ENCODE results near the gene KIF3C. TPM values are rescaled to one million over a fixed set of nuclear protein-coding genes. Genes with fewer than 3 reads are reported as not detected.
A peak's percentile ranks its signal among the peaks of the same experiment; 100 is the strongest.
"Not testable (repeated sequence)": the region's sequence is repeated elsewhere in the genome, so short reads cannot be mapped to it uniquely, and the experiment has no call there.

The KIF3C gene
- 9.0 and 9.3 TPM in 2 replicates for total RNA-seq (2014; rRNA removed)
- polyA plus RNA-seq (2012): 17.3 TPM

- peak; percentile 51 for DNase-seq (ENCODE audit: low read depth)
These were observed at the start of gene KIF3C for GRCh38 chr2:25982273-25982967. KIF3C (minus strand) TSS chr2:25982497; CDS start chr2:25981917, 580 bp downstream.

GRCh38 chr2:26028083-26028482 is 45.8 kb upstream of the KIF3C start:
- DNase-seq (ENCODE audit: low read depth): not testable (repeated sequence)

- no peak for DNase-seq (ENCODE audit: low read depth)
These were observed 43.2 kb upstream of the KIF3C start for GRCh38 chr2:26025509-26025908.

GRCh38 chr2:26024260-26024659 is 42.0 kb upstream of the KIF3C start:
- no peak for DNase-seq (ENCODE audit: low read depth)

- DNase-seq (ENCODE audit: low read depth): no peak
These were observed 37.9 kb upstream of the KIF3C start for GRCh38 chr2:26020231-26020640.

GRCh38 chr2:26018184-26019055 is 36.1 kb upstream of the KIF3C start:
- peak; percentile 97 for DNase-seq (ENCODE audit: low read depth)

- DNase-seq (ENCODE audit: low read depth): peak; percentile 23
These were observed 35.3 kb upstream of the KIF3C start for GRCh38 chr2:26017464-26018183.

- not testable (repeated sequence) for DNase-seq (ENCODE audit: low read depth)
These were observed 34.4 kb upstream of the KIF3C start for GRCh38 chr2:26016706-26017045.

GRCh38 chr2:26016012-26016705 is 33.9 kb upstream of the KIF3C start:
- no peak for DNase-seq (ENCODE audit: low read depth)

GRCh38 chr2:26013668-26014067 is 31.4 kb upstream of the KIF3C start:
- no peak for DNase-seq (ENCODE audit: low read depth)

- DNase-seq (ENCODE audit: low read depth): peak; percentile 29
These were observed 29.9 kb upstream of the KIF3C start for GRCh38 chr2:26011990-26012856.

- DNase-seq (ENCODE audit: low read depth): no peak
These were observed 29.3 kb upstream of the KIF3C start for GRCh38 chr2:26011609-26011989.

- no peak for DNase-seq (ENCODE audit: low read depth)
These were observed 28.6 kb upstream of the KIF3C start for GRCh38 chr2:26010943-26011342.

- DNase-seq (ENCODE audit: low read depth): no peak
These were observed 27.3 kb upstream of the KIF3C start for GRCh38 chr2:26009567-26009963.

GRCh38 chr2:26008851-26009566 is 26.7 kb upstream of the KIF3C start:
- peak; percentile 80 for DNase-seq (ENCODE audit: low read depth)

GRCh38 chr2:26008095-26008494 is 25.8 kb upstream of the KIF3C start:
- no peak for DNase-seq (ENCODE audit: low read depth)

GRCh38 chr2:26002632-26003310 is 20.5 kb upstream of the KIF3C start:
- DNase-seq (ENCODE audit: low read depth): peak; percentile 36

- peak; percentile 37 for DNase-seq (ENCODE audit: low read depth)
These were observed 19.6 kb upstream of the KIF3C start for GRCh38 chr2:26001743-26002351.

- DNase-seq (ENCODE audit: low read depth): peak; percentile 74
These were observed 18.3 kb upstream of the KIF3C start for GRCh38 chr2:26000561-26001082.
